ENCODE results near the gene SLC5A2.

DNA sequence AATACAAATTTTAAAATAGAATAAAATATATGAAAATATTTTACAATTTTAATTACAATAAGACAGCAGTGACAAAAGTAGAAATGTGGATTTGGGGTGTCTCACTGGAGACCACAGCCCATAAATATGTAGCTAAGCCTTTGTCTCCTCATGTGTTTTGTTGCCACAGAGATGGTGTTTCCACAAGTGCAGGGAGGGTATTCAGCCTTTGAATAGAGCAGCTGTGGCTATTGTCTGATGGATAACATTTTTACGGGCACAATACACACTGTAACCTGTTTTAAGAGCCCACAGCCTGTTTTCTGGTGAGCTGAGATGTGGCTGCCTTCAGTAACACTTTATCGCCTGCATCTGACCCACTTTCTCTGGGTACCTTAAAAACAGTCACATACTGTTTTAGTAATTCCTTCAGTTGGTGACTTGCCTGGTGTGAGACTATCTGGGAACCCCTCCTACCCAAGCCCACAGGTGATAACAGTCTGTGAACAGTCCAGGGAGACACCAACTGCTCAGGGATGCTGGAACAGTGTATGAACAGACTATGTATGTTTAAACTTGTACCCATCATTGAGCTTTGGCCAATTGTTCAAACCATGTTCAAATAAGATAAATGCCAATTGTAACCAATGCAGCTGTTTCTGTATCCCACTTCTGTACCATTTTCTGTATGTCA lies 37.0 kb downstream of the SLC5A2 start:
- TF ChIP-seq, protein P1, sequence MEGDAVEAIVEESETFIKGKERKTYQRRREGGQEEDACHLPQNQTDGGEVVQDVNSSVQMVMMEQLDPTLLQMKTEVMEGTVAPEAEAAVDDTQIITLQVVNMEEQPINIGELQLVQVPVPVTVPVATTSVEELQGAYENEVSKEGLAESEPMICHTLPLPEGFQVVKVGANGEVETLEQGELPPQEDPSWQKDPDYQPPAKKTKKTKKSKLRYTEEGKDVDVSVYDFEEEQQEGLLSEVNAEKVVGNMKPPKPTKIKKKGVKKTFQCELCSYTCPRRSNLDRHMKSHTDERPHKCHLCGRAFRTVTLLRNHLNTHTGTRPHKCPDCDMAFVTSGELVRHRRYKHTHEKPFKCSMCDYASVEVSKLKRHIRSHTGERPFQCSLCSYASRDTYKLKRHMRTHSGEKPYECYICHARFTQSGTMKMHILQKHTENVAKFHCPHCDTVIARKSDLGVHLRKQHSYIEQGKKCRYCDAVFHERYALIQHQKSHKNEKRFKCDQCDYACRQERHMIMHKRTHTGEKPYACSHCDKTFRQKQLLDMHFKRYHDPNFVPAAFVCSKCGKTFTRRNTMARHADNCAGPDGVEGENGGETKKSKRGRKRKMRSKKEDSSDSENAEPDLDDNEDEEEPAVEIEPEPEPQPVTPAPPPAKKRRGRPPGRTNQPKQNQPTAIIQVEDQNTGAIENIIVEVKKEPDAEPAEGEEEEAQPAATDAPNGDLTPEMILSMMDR (IDR thresholded peaks at IDR 0.05) = no peak
- no peak for TF ChIP-seq POLR2AphosphoS5 (IDR thresholded peaks at IDR 0.05)
- TF ChIP-seq POLR2A (IDR thresholded peaks at IDR 0.05; ENCODE audit: low read depth) = no peak
- TF ChIP-seq EP300 (IDR thresholded peaks at IDR 0.05) = no peak
